IPS-NIHi11 (cell line): ENCODE data around the gene CTIF.

Source experiments
- DNase-seq: peaks from one replicate; pipeline ENCODE4 v3.0.0; 2012; ENCODE audit warnings: mixed read lengths, low spot score

CTIF gene

GRCh38 chr18:48575658-48576456 lies 37.0 kb downstream of the CTIF start:
- no peak for DNase-seq

- no peak for DNase-seq
Measured at GRCh38 chr18:48576457-48576771, 37.6 kb downstream of the CTIF start.

GRCh38 chr18:48577478-48578190 lies 38.8 kb downstream of the CTIF start:
- no peak for DNase-seq

GRCh38 chr18:48578289-48578688 lies 39.5 kb downstream of the CTIF start:
- no peak for DNase-seq

GRCh38 chr18:48580066-48580465 lies 41.2 kb downstream of the CTIF start:
- DNase-seq: no peak

GRCh38 chr18:48580782-48581181 lies 42.0 kb downstream of the CTIF start:
- DNase-seq: peak; percentile 36

GRCh38 chr18:48581206-48581605 lies 42.4 kb downstream of the CTIF start:
- no peak for DNase-seq

- DNase-seq: no peak
Measured at GRCh38 chr18:48581941-48582340, 43.1 kb downstream of the CTIF start.

GRCh38 chr18:48582946-48583345 lies 44.1 kb downstream of the CTIF start:
- DNase-seq: no peak

GRCh38 chr18:48583573-48583972 lies 44.7 kb downstream of the CTIF start:
- no peak for DNase-seq

GRCh38 chr18:48589797-48590519 lies 51.1 kb downstream of the CTIF start:
- DNase-seq: peak; percentile 40

- no peak for DNase-seq
Measured at GRCh38 chr18:48590678-48591077, 51.8 kb downstream of the CTIF start.

- DNase-seq: peak; percentile 45
Measured at GRCh38 chr18:48592540-48593171, 53.8 kb downstream of the CTIF start.

GRCh38 chr18:48594471-48595094 lies 55.8 kb downstream of the CTIF start:
- no peak for DNase-seq

- DNase-seq: no peak
Measured at GRCh38 chr18:48595703-48596218, 56.9 kb downstream of the CTIF start.

GRCh38 chr18:48597110-48597509 lies 58.3 kb downstream of the CTIF start:
- DNase-seq: no peak

GRCh38 chr18:48597671-48598070 lies 58.8 kb downstream of the CTIF start:
- DNase-seq: no peak

- no peak for DNase-seq
Measured at GRCh38 chr18:48599391-48599790, 60.6 kb downstream of the CTIF start.

GRCh38 chr18:48600046-48600445 lies 61.2 kb downstream of the CTIF start:
- no peak for DNase-seq

- DNase-seq: no peak
Measured at GRCh38 chr18:48600456-48601090, 61.7 kb downstream of the CTIF start.

GRCh38 chr18:48601343-48601742 lies 62.5 kb downstream of the CTIF start:
- DNase-seq: no peak
